HG02938 (cell line): ENCODE results near the gene NIN.
A peak's percentile ranks its signal among the peaks of the same experiment; 100 is the strongest.

Experiments
- ATAC-seq: cut with Tn5 transposase; IDR thresholded peaks from one replicate; pipeline ENCODE4 v1.9.1; 2021; ENCODE audit warnings: mild to moderate bottlenecking, moderate library complexity; ENCODE audit not compliant: unreplicated experiment

NIN gene

DNA sequence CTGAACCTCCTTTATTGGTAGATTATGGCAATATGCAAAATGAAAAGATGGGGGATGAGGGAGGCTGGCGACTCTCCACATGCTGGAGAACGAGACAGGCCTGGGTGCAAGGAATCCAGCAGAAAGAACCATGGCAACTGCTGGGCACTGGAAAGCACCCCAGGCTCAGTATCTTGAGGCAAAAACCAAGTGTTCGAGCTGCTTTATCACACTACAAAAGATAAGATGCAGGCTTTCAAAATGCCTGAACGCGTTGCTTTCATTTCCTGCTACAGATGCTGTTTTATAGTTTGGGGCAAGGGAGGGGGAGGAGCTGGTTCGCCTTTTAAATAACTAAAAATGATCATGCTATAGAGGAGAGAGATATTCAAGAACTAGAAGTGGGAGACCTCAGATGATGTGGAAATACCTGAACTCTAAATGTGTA, 38.9 kb downstream of the NIN start:
- no peak for ATAC-seq

DNA sequence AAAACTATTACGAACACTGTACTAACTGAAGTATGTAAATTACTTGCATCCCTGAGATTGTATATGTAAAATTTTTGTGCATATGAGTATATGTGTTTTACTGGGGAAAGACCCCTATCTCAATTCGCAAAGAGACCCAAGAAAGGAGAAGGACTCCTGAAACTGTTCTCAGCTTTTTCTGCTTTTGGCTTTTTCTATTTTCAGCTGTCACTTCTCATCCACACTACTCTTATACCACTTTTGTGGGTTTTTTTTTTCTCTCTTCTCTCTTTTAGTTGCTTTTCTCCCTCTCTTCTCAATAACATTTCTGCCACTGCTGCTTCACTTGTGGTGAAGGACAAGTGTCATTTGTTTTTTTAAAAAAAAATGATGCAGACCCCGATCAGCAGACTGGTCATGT, 39.8 kb downstream of the NIN start:
- ATAC-seq, result peak; percentile 42

DNA sequence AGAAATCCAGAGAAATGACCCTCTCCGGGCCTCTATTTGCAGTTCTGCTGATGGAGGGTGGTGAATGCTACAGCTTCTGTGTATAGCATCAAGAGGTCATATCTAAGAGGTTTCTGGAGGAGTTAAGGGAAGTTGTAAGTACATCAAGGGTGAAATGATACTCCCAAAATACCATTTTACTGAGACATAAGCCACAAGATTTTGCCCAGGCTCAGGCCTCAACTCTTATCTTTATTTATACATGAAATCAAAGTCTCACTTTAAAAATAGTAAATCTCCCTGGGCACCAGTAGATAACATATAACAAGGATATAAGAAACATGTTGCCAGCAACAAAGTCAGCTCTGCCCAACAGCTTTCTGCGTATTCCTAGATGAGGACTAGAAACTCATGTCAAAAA, 40.4 kb downstream of the NIN start:
- ATAC-seq, result no peak

DNA sequence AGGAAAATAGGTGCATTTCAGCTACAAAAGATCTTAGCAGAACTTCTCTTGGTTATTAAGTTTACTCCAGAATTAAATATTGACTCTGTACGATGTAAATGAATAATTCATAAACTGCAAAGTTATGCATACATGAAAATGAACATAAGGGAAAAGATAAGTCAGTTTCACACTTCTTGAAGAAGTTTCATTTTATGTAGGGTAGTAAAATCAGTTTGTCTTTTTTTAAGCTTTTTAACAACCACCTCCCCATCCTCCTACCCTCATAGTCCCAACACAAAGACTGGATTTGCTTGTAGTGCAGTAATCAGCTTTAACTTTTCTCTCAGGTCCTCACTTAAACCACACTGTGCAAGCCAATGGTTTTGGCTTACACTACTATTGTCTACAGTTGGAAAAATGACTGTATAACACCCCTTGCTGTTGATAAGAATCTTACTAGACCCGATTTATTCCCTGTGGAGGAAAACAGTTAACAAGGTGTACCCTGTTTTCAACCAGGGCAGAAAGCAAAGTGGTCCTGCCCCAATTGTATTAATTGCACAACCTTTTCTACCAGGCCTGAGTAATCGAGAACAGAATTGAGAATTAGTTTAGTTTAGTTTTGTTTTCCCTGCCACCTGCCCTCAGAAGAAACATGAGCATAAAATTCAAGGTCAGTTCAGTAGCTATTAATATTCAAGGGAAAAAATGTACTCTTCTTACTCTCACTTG, 44.1 kb downstream of the NIN start:
- ATAC-seq, result no peak

DNA sequence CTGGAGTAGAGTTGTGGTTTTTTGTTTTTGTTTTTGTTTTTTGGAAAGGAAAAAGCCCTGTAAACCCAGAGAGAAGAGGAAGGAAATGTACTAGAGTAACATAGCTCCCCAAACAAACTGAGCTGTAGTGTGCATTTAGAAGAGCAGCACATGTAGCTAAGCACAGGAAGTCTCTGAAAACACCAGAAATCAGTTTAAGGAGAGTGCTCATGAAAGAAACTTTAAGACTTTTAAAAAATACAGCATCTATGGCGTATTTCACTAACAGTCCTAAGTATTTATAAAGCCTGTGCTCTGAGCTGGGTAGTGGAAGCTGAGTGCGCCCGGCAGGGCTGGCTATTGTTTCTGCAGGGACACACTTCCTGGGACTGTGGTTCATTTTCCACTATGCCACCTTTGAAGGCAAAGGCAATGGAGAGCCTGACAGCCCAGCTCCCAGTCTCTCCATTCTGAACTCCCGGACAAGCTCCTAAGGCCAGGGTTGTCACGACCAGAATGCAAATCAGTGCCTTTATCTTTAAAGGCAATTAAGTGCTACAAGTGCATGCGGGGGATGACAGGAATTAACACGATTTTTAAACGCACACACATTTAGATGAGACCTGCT, 45.4 kb downstream of the NIN start:
- ATAC-seq, result no peak

DNA sequence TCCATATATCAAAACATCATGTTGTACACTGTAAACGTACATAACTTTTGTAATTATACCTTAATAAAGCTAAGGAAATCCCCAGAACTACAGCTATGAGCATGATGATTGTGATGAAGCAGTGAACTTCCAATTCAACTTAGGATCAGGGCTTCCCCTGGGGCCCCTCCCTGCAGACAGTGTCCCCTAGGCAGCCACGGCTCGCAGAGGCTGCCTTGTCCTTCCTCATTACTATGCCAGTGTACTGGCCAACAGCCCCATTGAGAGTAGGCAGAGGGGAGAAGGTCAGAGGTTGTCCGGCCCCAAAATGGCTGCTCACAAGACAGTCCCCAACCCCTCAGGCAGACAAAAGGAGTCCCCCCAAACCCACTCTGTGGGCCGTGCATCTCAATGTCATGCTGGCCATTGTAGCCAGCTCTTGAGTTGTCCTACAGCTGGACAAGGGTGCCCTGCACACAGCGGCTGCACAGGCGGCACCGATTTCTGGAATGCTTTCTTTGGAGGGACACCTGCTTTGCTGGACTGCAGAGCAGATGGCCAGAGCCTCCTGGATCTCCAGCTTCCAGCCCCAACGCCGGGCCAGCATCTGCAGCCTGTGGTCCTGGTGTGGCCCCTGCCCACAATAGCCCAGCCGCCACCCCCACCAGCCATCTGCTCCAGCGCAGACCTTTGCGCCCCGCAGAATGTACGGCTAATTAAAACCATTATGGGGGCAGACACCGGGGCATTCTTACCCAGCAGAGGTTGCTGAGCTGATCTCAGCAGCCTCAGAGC, 46.1 kb downstream of the NIN start:
- no peak for ATAC-seq

DNA sequence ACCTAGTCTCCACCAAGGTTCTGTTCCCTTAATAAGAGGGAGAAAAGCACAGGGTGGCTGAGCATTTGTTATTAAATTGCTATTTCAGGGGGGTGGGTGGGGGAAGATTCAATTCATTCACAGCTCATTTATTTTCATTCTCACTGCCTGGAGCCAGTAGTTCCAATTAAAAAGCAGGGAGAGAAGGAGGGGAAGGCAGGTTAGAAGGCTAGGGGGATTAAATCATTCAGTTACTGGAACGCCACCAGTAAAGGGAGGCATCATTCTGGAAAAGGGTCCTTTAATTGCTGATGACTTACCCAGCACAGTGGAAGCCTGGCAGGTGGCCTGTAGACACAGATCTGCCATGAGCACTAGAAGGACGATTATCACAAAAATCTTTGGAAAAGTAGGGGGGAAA, 47.4 kb downstream of the NIN start:
- no peak for ATAC-seq

DNA sequence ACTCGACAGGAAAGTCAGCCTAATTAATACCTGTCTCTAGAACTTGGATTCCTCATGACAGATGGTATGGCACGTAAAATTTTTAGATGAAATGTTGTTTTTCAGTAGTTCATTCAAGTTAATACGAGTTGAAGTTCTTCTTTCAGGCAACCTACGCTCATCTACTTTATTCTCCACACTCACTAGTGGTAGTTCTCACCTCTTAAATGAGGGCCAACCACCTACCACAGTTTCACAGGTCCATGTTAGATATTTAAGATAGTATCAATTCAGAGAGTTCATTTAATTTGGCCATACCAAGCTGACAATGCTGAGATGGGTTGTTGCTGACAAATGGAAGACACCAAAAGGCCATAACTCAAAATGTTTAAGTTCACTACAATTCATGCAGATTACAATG, 50.6 kb downstream of the NIN start:
- ATAC-seq, result no peak

DNA sequence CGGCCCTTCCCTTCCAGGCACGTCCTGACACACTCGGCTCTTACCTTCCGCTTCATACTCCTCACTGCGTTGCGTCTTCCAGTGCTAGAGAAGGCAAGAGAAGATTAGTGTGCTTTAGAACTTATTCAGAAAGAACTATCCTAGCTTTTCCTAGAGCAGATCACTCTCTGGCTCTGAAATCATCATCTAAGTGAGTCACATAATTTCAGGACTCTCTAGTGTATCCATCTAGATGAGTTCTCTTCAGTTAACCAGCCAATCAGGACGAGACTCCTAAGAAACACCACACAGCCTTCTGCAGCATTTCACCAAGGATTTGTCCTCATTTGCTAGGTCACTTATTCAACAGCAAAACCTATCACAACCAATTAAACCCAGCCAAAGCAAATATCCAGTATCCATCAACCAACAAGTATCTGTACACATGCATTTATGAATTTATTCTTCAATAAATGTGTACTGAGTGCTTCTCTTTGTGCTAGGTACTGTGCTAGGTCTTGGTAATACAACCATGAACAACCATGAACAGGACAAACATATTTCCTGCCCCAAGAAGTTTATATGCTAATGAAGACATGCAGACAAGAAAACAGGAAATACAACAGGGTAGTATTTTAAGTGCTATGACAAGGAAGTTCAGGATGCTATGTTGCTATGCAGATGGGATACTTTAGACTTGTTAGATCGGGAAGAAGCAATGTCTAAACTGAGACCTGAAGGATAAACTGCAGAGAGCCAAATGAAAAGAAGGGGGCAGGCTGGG, 52.1 kb downstream of the NIN start:
- ATAC-seq, result no peak

DNA sequence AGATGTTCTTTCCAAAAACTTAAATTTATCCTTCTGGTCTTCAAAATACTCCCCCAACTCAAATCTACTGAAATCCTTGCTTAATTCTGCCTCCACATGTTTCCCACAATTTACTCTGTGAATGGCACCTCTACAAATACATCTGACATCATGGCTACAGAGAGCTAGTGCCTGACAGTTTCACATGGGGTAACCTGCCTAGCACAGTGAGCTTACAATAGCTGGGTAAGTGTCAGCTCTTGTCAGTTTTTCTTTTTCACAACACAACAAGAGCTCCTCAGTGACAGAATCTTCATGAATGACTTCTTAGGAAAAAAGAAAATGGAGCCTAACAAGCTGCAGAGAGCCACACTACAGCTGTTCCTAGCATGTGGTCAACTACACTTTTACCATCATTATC, 54.4 kb downstream of the NIN start:
- ATAC-seq, result no peak

DNA sequence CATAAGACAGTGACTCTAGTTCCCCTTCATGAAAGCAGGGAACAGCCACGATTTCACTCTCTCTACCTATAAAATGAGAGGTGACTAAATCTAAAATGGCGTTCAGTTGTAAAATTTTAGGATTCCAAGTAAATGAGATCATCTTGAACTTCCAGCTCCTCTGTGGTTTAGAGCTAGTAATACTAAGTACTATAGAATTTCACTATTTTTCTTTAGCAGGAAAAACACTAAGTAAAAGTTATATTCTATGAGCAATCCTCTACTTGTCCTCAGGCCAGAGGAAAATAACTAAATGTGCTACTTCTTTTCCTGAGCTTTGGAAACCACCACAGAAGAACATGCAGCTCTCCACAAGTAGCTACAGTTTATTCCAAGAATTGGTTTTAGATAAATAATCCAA, 55.6 kb downstream of the NIN start:
- no peak for ATAC-seq

DNA sequence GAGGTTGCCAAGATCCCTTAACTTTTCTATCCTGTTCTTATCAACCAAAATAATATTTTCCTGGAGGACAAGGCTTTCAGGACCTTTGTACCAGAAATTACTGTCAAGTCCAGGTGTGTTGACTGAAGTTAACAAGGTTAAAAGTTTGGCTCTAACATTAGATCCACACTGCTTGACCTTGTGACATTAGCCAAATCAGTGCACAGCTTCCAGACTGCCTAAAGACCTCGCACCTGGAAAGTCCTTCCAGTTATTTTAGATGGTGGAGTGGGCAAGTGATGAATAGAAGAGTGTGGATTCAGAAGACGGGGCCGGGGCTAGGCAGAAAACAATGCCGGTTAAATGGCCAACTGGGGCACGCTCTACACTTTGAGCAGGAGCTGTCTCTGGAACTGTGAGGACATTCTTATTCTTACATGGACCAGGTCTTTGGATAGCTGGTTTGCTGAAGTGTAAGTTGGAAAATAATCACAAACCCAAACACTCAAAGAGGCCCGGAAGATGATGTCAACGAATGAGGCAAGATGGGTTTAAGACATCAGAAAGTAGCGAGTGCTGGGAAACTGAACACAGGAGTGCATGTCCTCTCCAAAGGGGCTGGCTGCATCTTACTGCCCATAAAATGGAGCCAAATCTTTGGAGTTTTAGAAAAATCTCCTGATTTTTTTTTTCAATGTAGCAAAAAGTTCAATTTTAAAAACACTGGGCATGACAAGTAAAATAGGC, 56.3 kb downstream of the NIN start:
- ATAC-seq, result no peak

DNA sequence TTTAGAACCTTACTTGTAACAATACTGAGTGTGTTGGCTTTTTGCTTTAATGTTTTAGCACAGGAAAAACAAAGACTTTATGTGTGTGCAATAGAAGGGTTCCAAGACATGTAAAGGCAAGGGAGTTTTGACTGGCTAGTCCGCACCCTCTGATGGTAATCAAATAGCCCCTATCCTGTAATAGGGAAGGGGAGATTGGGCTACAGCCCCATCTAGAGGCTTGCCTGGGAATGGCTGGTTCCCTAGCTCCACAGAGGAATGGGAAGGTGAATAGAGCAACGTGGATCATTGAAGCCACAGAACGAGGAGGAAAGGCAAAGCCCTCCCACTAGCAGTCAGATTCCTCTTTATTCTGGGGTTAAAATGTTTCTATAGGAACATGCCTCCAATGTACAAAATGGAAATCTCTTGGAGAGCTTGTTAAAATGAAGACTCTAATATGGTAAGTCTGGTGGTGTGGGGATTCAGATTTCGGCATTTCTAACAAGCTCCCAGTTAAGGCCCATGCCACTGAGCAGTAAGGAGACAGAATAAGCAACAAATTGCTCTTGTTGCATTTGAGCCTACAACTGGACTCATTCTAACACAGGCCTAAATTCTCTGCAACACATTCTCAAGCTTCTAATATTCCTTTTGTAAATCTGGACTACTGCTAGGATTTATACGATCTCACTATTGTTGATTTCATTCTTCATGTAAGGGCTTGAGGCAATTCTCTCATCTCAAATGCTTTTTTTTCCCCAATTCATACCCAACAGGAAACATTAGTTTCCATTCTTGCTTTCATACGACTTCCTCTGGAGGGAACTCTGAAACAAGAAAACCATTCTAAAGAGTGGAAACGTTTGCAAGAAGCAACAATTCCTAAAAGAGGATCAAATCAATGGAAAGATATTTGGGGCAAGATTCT, 57.1 kb downstream of the NIN start:
- ATAC-seq, result no peak

DNA sequence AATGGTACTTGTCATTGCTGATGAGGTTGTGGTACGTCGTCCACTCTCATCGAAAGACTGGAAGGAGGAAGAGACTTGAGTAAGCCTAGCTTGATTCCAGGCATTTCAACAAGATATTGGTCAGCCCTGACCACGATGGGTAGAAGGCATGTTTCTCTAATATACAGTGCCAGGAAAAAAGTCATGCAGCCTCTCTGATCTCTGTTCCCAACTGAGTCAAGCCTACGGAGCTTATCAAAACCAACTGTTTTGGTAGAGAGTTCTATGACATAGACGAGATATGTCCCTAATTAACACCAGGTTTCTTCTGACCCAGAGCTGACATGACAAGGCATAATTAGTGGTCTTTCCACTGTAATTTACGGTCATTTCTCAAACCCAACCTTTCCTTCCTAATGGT, 58.5 kb downstream of the NIN start:
- ATAC-seq, result no peak

DNA sequence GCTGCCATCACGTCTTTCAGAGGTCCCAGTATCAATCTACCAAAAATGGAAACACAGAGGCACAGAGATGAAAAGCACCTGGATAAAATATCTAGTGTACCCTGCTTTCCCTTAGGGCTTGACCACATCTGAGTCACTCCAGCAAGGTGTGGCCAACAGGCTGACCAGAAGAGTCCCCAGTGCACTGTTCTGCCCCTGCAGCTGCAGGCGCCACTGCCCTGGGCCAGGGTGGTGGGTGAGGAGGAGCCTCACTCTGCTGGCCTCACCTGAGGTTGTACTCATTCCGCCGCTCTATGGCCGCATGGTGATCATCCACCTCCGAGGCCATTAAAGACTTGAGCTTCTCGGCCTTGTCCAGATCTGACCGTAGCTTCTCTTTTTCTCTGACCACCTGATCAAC, 60.4 kb downstream of the NIN start:
- no peak for ATAC-seq

DNA sequence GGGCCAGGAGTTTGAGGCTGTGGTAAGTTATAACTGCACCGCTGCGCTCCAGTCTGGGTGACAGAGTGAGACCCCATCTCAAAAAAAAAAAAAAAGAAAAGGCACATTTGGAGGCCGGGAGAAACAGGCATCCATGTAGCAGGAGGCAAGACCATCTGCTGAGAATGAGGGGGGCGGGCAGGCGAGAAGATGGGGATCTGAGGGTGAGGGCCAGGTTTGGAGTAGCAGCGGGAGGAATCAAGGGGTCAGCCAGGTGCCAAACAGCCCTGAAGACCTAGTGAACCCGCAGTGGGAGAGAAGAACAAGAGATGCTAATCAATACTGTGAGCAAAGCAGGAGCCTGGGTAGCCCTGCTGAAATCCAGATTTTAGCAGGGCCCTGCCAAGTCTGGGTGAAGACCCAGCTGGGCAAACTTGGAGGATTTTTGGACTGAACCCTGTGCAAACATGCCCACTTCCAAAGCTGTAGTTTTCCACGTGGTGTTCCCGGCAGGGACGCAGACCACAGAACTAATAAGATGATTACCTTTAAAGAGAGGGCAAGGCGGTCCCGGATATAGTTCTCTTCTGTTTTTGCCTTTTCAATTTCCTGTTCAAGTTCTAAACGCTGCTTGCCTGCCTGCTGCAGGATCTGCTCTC, 61.0 kb downstream of the NIN start:
- no peak for ATAC-seq

DNA sequence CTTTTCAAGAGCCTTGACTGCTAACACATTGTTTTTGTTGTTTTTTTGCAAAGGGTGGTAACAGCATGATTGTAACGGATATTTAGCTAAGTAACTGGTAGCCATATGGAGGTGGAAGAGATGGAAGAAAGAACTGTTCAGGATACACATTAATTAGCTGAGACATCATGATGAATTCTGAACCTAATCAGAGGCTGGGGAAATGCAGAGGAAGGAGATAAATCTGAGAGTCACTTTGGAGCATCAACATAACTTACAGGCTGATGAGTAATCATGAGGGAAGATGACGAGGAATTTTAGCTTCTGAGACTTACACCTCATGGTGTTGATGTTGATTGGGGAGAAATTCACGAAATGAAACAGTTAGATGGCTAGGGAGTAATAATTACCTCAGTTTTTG, 62.3 kb downstream of the NIN start:
- no peak for ATAC-seq

DNA sequence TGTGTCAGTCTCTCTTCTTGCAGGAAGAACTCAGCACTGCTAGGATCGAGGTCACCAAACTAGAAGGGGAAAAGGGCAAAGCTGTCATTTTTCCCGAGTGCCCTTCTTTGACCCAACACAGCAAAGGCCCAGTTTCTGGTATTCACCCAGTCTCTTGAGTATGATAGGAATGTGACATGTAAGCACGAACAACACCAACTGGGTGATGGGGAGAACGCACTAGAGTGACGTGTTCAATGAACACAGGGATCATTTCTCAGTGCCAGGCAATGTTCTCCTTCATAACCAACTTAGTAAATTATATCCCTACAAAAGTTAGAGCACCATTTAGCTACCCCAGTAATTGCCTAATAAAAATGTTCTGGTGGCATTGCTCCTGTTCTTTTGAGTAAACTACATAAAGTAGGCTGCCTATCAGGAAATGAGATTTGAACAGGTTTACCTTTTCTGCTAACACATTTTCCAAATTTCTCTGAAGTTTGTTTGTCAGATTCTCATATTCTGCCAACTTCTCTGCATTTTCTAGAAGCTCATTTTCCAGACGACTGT, 64.5 kb downstream of the NIN start:
- no peak for ATAC-seq

DNA sequence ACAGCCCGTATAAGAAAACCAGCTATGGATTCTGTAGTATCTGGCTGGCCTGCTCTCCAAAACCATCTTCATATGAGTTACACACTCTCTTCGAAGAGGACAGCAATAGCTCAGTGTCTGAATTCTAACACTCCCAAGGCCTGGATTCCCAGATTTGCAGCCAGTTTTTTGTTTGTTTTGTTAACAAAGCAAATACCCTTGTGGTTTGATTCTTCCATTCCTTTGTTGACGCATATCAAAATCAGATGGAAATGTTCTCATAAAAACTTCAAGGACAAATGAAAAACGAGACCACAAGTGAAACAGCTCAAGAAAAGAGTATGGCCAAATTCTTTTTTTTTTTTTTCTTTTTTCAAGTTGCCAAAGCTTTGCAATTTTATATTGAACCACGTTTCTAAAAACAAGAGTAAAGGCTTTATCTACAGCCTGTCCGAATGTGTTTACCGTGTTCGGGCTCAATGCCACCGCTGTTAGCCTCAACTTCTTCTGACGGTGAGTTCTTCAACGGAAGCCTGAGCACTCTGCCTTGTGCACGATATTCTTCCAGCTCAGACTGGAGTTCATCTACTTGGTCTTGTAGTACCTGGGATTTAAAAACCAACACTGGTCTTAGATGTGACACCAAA, 67.5 kb downstream of the NIN start:
- ATAC-seq, result no peak
